Measurements from ENCODE around the gene MAN2B1. TPM values are rescaled to one million over a fixed set of nuclear protein-coding genes. Genes with fewer than 3 reads are reported as not detected.
"Not testable (repeated sequence)": the region's sequence is repeated elsewhere in the genome, so short reads cannot be mapped to it uniquely, and the experiment has no call there.

MAN2B1 gene
- total and polyA plus RNA-seq, 2 experiments from 2014 or later = 68.8 to 77.1 TPM

DNA sequence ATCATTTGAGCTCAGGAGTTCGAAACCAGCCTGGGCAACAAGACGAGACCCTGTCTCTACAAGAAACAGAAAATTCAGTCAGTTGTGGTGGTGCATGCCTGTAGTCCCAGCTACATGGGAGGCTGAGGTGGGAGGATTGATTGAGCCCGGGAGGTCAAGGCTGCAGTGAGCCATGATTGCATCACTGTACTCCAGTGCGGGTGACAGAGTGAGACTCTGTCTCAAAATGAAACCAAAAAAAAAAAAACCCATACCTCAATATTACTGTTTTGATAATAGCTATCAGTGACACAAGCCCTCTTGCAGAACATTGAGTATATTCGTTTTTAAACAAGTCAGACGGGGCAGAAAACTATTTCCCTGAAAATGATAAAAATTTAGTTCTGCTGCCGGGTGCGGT lies 39.6 kb downstream of the MAN2B1 start:
- Histone ChIP-seq H3K27me3 (no peaks in the 10 kb centered on the region), H3K4me2 (no peak overlapping the region), H3K79me2 (peaks cover 27% of the 10 kb centered on the region), H4K20me1 (ENCODE audit: insufficient read depth, poor library complexity, severe bottlenecking) (no peaks in the 10 kb centered on the region), H3K9me3 (ENCODE audit: low read depth) (peaks cover 41% of the 10 kb centered on the region), H3K4me1 (ENCODE audit: insufficient read depth) (no peaks in the 10 kb centered on the region), H3K4me3 (no peak overlapping the region), H3K9me2 (replicated peaks; ENCODE audit: insufficient read depth) (no peaks in the 10 kb centered on the region), H3K27ac (no peak overlapping the region), H2AFZ (no peak overlapping the region), H3K36me3 (replicated peaks; ENCODE audit: insufficient read depth, low read depth) (peaks cover 26% of the 10 kb centered on the region)
- no peak for DNase-seq (ENCODE audit: low spot score)
- TF ChIP-seq EZH2 (IDR thresholded peaks at IDR 0.05; ENCODE audit: borderline replicate concordance) = no peak
- TF ChIP-seq CTCF (IDR thresholded peaks at IDR 0.05; ENCODE audit: poor library complexity) = no peak
- no peak for TF ChIP-seq EZH2phosphoT487 (IDR thresholded peaks at IDR 0.05; ENCODE audit: low read depth, severe bottlenecking, unreplicated experiment)
- 86% methylated on average over 8 of the region's 8 CpGs for WGBS (ENCODE audit: low lambda C conversion rate, missing lambda C conversion rate)

GRCh38 chr19:12623361-12624031 lies 43.0 kb downstream of the MAN2B1 start:
- H3K9me3 ChIP-seq (ENCODE audit: low read depth) = peaks cover 32% of the 10 kb centered on the region
- peaks cover 17% of the 10 kb centered on the region for H3K36me3 ChIP-seq (replicated peaks; ENCODE audit: insufficient read depth, low read depth)
- H3K27ac ChIP-seq = no peak overlapping the region
- no peak overlapping the region for H3K4me2 ChIP-seq
- TF ChIP-seq EZH2phosphoT487 (IDR thresholded peaks at IDR 0.05; ENCODE audit: low read depth, severe bottlenecking, unreplicated experiment) (no peak), CTCF (IDR thresholded peaks at IDR 0.05; ENCODE audit: poor library complexity) (no peak), EZH2 (IDR thresholded peaks at IDR 0.05; ENCODE audit: borderline replicate concordance) (no peak)
- H3K4me3 ChIP-seq = no peak overlapping the region
- 97% methylated on average over 4 of the region's 4 CpGs for WGBS (ENCODE audit: low lambda C conversion rate, missing lambda C conversion rate)
- peaks cover 7% of the 10 kb centered on the region for H4K20me1 ChIP-seq (ENCODE audit: insufficient read depth, poor library complexity, severe bottlenecking)
- H3K27me3 ChIP-seq = no peaks in the 10 kb centered on the region
- no peak for DNase-seq (ENCODE audit: low spot score)
- no peaks in the 10 kb centered on the region for H3K9me2 ChIP-seq (replicated peaks; ENCODE audit: insufficient read depth)
- no peak overlapping the region for H2AFZ ChIP-seq
- no peaks in the 10 kb centered on the region for H3K4me1 ChIP-seq (ENCODE audit: insufficient read depth)
- H3K79me2 ChIP-seq = peaks cover 47% of the 10 kb centered on the region

DNA sequence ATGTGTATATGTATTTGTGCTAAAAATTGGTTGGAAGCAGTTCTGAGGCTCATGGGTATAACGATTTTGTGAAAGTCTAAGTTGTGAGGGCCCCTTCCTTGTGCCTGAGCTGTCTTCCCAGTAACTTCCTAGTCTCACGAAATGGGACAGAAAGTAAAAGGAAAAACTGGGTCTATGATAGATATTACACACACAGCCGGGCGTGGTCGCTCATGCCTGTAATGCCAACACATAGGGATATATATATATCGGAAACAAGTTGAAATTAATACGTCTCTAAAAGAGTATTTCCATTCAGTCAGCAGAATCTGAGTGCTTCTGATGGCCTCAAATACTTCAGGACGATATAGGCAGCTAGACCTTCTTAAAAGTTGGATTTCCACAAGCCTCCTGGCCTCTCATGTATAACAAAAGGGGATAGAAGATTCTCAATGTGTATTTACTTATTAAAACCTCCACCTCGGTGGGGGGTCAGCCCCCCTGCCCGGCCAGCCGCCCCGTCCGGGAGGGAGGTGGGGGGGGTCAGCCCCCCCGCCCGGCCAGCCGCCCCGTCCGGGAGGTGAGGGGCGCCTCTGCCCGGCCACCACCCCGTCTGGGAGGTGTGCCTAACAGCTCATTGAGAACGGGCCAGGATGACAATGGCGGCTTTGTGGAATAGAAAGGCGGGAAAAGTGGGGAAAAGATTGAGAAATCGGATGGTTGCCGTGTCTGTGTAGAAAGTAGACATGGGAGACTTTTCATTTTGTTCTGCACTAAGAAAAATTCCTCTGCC lies 45.1 kb downstream of the MAN2B1 start:
- not testable (repeated sequence) for H3K4me3 ChIP-seq; H3K27me3 ChIP-seq; H3K4me1 ChIP-seq (ENCODE audit: insufficient read depth); H2AFZ ChIP-seq; H3K9me2 ChIP-seq (replicated peaks; ENCODE audit: insufficient read depth); DNase-seq (ENCODE audit: low spot score); H3K27ac ChIP-seq; H3K4me2 ChIP-seq; H3K36me3 ChIP-seq (replicated peaks; ENCODE audit: insufficient read depth, low read depth)
- peaks cover 15% of the 10 kb centered on the region for H3K9me3 ChIP-seq (ENCODE audit: low read depth)
- peaks cover 67% of the 10 kb centered on the region for H3K79me2 ChIP-seq
- 96% methylated on average over 8 of the region's 26 CpGs for WGBS (ENCODE audit: low lambda C conversion rate, missing lambda C conversion rate)
- H4K20me1 ChIP-seq (ENCODE audit: insufficient read depth, poor library complexity, severe bottlenecking) = peaks cover 25% of the 10 kb centered on the region

DNA sequence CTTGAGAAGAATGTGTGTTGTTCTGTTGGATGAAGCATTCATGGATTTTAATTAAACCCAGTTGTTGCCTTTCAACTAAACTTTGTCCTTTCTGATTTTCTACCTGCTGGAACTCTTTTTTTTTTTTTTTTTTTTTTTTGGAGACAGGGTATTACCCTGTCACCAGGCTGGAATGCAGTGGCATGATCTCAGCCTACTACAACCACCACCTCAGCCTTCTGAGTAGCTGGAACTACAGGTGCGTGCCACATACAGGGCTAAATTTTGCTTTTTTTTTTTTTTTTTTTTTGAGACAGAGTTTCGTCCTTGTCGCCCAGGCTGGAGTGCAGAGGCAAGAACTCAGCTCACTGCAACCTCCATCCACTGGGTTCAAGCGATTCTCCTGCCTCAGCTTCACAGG lies 48.9 kb downstream of the MAN2B1 start:
- DNase-seq (ENCODE audit: low spot score) = no peak
- Histone ChIP-seq H4K20me1 (ENCODE audit: insufficient read depth, poor library complexity, severe bottlenecking) (peaks cover 40% of the 10 kb centered on the region), H3K4me2 (no peak overlapping the region), H2AFZ (no peak overlapping the region), H3K27ac (no peak overlapping the region), H3K4me3 (no peak overlapping the region), H3K9me2 (replicated peaks; ENCODE audit: insufficient read depth) (no peaks in the 10 kb centered on the region), H3K79me2 (peaks cover 91% of the 10 kb centered on the region), H3K9me3 (ENCODE audit: low read depth) (no peaks in the 10 kb centered on the region), H3K4me1 (ENCODE audit: insufficient read depth) (no peaks in the 10 kb centered on the region), H3K36me3 (replicated peaks; ENCODE audit: insufficient read depth, low read depth) (no peaks in the 10 kb centered on the region), H3K27me3 (no peaks in the 10 kb centered on the region)
- 91% methylated on average over 4 of the region's 4 CpGs for WGBS (ENCODE audit: low lambda C conversion rate, missing lambda C conversion rate)
- TF ChIP-seq EZH2 (IDR thresholded peaks at IDR 0.05; ENCODE audit: borderline replicate concordance) = no peak
- TF ChIP-seq CTCF (IDR thresholded peaks at IDR 0.05; ENCODE audit: poor library complexity) = no peak
- no peak for TF ChIP-seq EZH2phosphoT487 (IDR thresholded peaks at IDR 0.05; ENCODE audit: low read depth, severe bottlenecking, unreplicated experiment)
